Calu3 (cell line): ENCODE results near the gene SASS6. TPM values are rescaled to one million over a fixed set of nuclear protein-coding genes. Genes with fewer than 3 reads are reported as not detected.

ENCODE experiments used
- BruUV-seq: library from RNA; stranded (reverse); fragments of 400-500 nt; replicated peaks from 2 replicates; lab custom pipeline; 2021; lab: Mats Ljungman, UMichigan
- CTCF ChIA-PET: fragments of 300-600 bp; sonication (Branson Sonifier 250); formaldehyde crosslinking; loops from one replicate; lab custom pipeline; 2022; ENCODE audit warnings: antibody characterized with exemption; lab: Charles Lee
- DNase-seq: peaks from one replicate; pipeline ENCODE4 v3.0.0; 2022
- H3K27ac Mint-ChIP-seq: one replicate; pipeline ENCODE4 v1.8.0; 2022; ENCODE audit warnings: mixed read lengths; ENCODE audit not compliant: unreplicated experiment
- H3K27me3 Mint-ChIP-seq: one replicate; pipeline ENCODE4 v1.8.0; 2022; ENCODE audit warnings: mixed read lengths; ENCODE audit not compliant: unreplicated experiment
- H3K36me3 Mint-ChIP-seq: one replicate; pipeline ENCODE4 v1.8.0; 2022; ENCODE audit warnings: mild to moderate bottlenecking, moderate library complexity, mixed read lengths; ENCODE audit not compliant: insufficient read depth, unreplicated experiment
- H3K4me1 Mint-ChIP-seq: one replicate; pipeline ENCODE4 v1.8.0; 2022; ENCODE audit warnings: mild to moderate bottlenecking, low read depth, mixed read lengths; ENCODE audit not compliant: unreplicated experiment
- H3K4me3 Mint-ChIP-seq: one replicate; pipeline ENCODE4 v1.8.0; 2022; ENCODE audit warnings: mild to moderate bottlenecking, low read depth, moderate library complexity, mixed read lengths; ENCODE audit not compliant: unreplicated experiment
- H3K9me3 Mint-ChIP-seq: one replicate; pipeline ENCODE4 v1.8.0; 2022; ENCODE audit warnings: low read depth, mixed read lengths; ENCODE audit not compliant: unreplicated experiment
- CTCF ChIP-seq: fragments of 200-600 bp; IDR thresholded peaks from one replicate; pipeline ENCODE4 v1.8.0; 2022; ENCODE audit warnings: antibody characterized with exemption; ENCODE audit not compliant: unreplicated experiment
- intact Hi-C: fragments of 100-400 bp; cut with micrococcal nuclease; formaldehyde crosslinking; loops from one replicate; pipeline ENCODE4 v1.10.0; 2022; ENCODE audit not compliant: unreplicated experiment
- total RNA-seq: library from RNA; stranded (reverse); gene quantifications from 2 replicates; pipeline ENCODE4 v1.2.3, GENCODE V29; 2022

SASS6 gene
- total RNA-seq, 1 experiment from 2014 or later = 8.2 TPM

GRCh38 chr1:100087396-100087795 lies 45.3 kb downstream of the SASS6 start:
- Mint-ChIP-seq H3K27ac (no peak overlapping the region), H3K36me3 (peaks cover 11% of the 10 kb centered on the region), H3K9me3 (no peaks in the 10 kb centered on the region), H3K4me3 (no peak overlapping the region), H3K27me3 (no peaks in the 10 kb centered on the region), H3K4me1 (no peaks in the 10 kb centered on the region)
- intact Hi-C loops = no loop called here
- BruUV-seq = no TSS peak
- CTCF ChIA-PET = no interaction called here
- no peak for DNase-seq
- no peak for TF ChIP-seq CTCF

- Mint-ChIP-seq H3K27me3 (no peaks in the 10 kb centered on the region), H3K36me3 (peaks cover 6% of the 10 kb centered on the region), H3K9me3 (no peaks in the 10 kb centered on the region), H3K27ac (no peak overlapping the region), H3K4me3 (no peak overlapping the region), H3K4me1 (no peaks in the 10 kb centered on the region)
- BruUV-seq = no TSS peak
- no peak for DNase-seq
- no peak for TF ChIP-seq CTCF
- intact Hi-C loops = no loop called here
- CTCF ChIA-PET = no interaction called here
Measured at GRCh38 chr1:100080331-100080730, 52.4 kb downstream of the SASS6 start.

GRCh38 chr1:100077531-100077930 lies 55.2 kb downstream of the SASS6 start:
- Mint-ChIP-seq H3K9me3 (no peaks in the 10 kb centered on the region), H3K27ac (no peak overlapping the region), H3K27me3 (no peaks in the 10 kb centered on the region), H3K36me3 (peaks cover 18% of the 10 kb centered on the region), H3K4me3 (no peak overlapping the region), H3K4me1 (no peaks in the 10 kb centered on the region)
- no TSS peak for BruUV-seq
- CTCF ChIA-PET = no interaction called here
- no peak for DNase-seq
- TF ChIP-seq CTCF = no peak
- intact Hi-C loops = no loop called here

GRCh38 chr1:100076744-100077143 lies 56.0 kb downstream of the SASS6 start:
- H3K27me3 Mint-ChIP-seq = no peaks in the 10 kb centered on the region
- H3K36me3 Mint-ChIP-seq = peaks cover 18% of the 10 kb centered on the region
- BruUV-seq = no TSS peak
- intact Hi-C loops = no loop called here
- no peak for DNase-seq
- H3K4me1 Mint-ChIP-seq = no peaks in the 10 kb centered on the region
- CTCF ChIA-PET = no interaction called here
- H3K4me3 Mint-ChIP-seq = no peak overlapping the region
- no peak for TF ChIP-seq CTCF
- no peaks in the 10 kb centered on the region for H3K9me3 Mint-ChIP-seq
- H3K27ac Mint-ChIP-seq = no peak overlapping the region
